ENCODE measurements around the gene ULK1. TPM values are rescaled to one million over a fixed set of nuclear protein-coding genes. Genes with fewer than 3 reads are reported as not detected.

ULK1 gene
- total RNA-seq, 1 experiment from 2014 or later = 15.7 TPM

- no TSS peak for BruUV-seq (replicated peaks)
- TF ChIP-seq CTCF (conservative IDR thresholded peaks at IDR 0.05; ENCODE audit: low read depth, low read length) (no peak), EZH2phosphoT487 (IDR thresholded peaks at IDR 0.05; ENCODE audit: borderline replicate concordance, low read length) (no peak), EZH2 (IDR thresholded peaks at IDR 0.05; ENCODE audit: low read length, unreplicated experiment) (no peak)
- intact Hi-C loops (cut with micrococcal nuclease) = no loop called here
- Histone ChIP-seq H3F3A (ENCODE audit: low read length, unreplicated experiment) (no peaks in the 10 kb centered on the region), H2AFZ (ENCODE audit: low read length) (no peak overlapping the region), H3K4me2 (ENCODE audit: low read length) (no peak overlapping the region), H3K9me3 (ENCODE audit: low read length) (no peaks in the 10 kb centered on the region), H3K9ac (ENCODE audit: low read length) (no peak overlapping the region), H3K79me2 (ENCODE audit: low read length) (no peaks in the 10 kb centered on the region), H3K27me3 (ENCODE audit: low read length) (no peaks in the 10 kb centered on the region), H3K4me1 (ENCODE audit: insufficient read depth, low read length) (peaks cover 55% of the 10 kb centered on the region), H3K9me2 (replicated peaks; ENCODE audit: low read length) (no peaks in the 10 kb centered on the region), H3K4me3 (ENCODE audit: low read length) (no peak overlapping the region), H4K20me1 (ENCODE audit: low read length) (no peaks in the 10 kb centered on the region), H3K27ac (ENCODE audit: low read length) (no peak overlapping the region), H3K36me3 (ENCODE audit: low read depth, low read length) (no peaks in the 10 kb centered on the region)
- DNase-seq = no peak
- ChIA-PET POLR2A (ENCODE audit: unreplicated experiment) (no interaction called here), CTCF (interaction anchor here (1.0 kb wide), 1 partner anchor 26 kb away, joined by 3 read pairs; no protein-coding TSS in a partner anchor)
- ATAC-seq = no peak
Measured at GRCh38 chr12:131862084-131862441, 32.4 kb upstream of the ULK1 start.

- no peak for TF ChIP-seq EZH2 (IDR thresholded peaks at IDR 0.05; ENCODE audit: low read length, unreplicated experiment)
- no peak for TF ChIP-seq EZH2phosphoT487 (IDR thresholded peaks at IDR 0.05; ENCODE audit: borderline replicate concordance, low read length)
- TF ChIP-seq CTCF (conservative IDR thresholded peaks at IDR 0.05; ENCODE audit: low read depth, low read length) = no peak
- H3K27me3 ChIP-seq (ENCODE audit: low read length) = no peaks in the 10 kb centered on the region
- no peak overlapping the region for H3K27ac ChIP-seq (ENCODE audit: low read length)
- peaks cover 56% of the 10 kb centered on the region for H3K4me1 ChIP-seq (ENCODE audit: insufficient read depth, low read length)
- no TSS peak for BruUV-seq (replicated peaks)
- ChIA-PET CTCF (no interaction called here), POLR2A (ENCODE audit: unreplicated experiment) (no interaction called here)
- no peak overlapping the region for H2AFZ ChIP-seq (ENCODE audit: low read length)
- no peaks in the 10 kb centered on the region for H3K36me3 ChIP-seq (ENCODE audit: low read depth, low read length)
- H3K9ac ChIP-seq (ENCODE audit: low read length) = no peak overlapping the region
- intact Hi-C loops (cut with micrococcal nuclease) = no loop called here
- DNase-seq (no peak), ATAC-seq (no peak)
- H3K9me2 ChIP-seq (replicated peaks; ENCODE audit: low read length) = no peaks in the 10 kb centered on the region
- no peaks in the 10 kb centered on the region for H3K9me3 ChIP-seq (ENCODE audit: low read length)
- no peaks in the 10 kb centered on the region for H3F3A ChIP-seq (ENCODE audit: low read length, unreplicated experiment)
- no peak overlapping the region for H3K4me2 ChIP-seq (ENCODE audit: low read length)
- no peak overlapping the region for H3K4me3 ChIP-seq (ENCODE audit: low read length)
- H3K79me2 ChIP-seq (ENCODE audit: low read length) = no peaks in the 10 kb centered on the region
- H4K20me1 ChIP-seq (ENCODE audit: low read length) = no peaks in the 10 kb centered on the region
Measured at GRCh38 chr12:131862600-131862993, 31.8 kb upstream of the ULK1 start.

- no peak overlapping the region for H3K4me3 ChIP-seq (ENCODE audit: low read length)
- no peak overlapping the region for H3K27ac ChIP-seq (ENCODE audit: low read length)
- H3K9ac ChIP-seq (ENCODE audit: low read length) = no peak overlapping the region
- no peaks in the 10 kb centered on the region for H3K79me2 ChIP-seq (ENCODE audit: low read length)
- H2AFZ ChIP-seq (ENCODE audit: low read length) = no peak overlapping the region
- intact Hi-C loops (cut with micrococcal nuclease) = no loop called here
- no peaks in the 10 kb centered on the region for H3K9me2 ChIP-seq (replicated peaks; ENCODE audit: low read length)
- H3K36me3 ChIP-seq (ENCODE audit: low read depth, low read length) = no peaks in the 10 kb centered on the region
- H3K4me1 ChIP-seq (ENCODE audit: insufficient read depth, low read length) = peaks cover 62% of the 10 kb centered on the region
- ATAC-seq (no peak), DNase-seq (no peak)
- no peaks in the 10 kb centered on the region for H3K27me3 ChIP-seq (ENCODE audit: low read length)
- no peaks in the 10 kb centered on the region for H3F3A ChIP-seq (ENCODE audit: low read length, unreplicated experiment)
- H4K20me1 ChIP-seq (ENCODE audit: low read length) = no peaks in the 10 kb centered on the region
- BruUV-seq (replicated peaks) = no TSS peak
- no peak overlapping the region for H3K4me2 ChIP-seq (ENCODE audit: low read length)
- ChIA-PET CTCF (interaction anchor here (1.5 kb wide), 1 partner anchor 20 kb away, joined by 3 read pairs; no protein-coding TSS in a partner anchor), POLR2A (ENCODE audit: unreplicated experiment) (no interaction called here)
- no peak for TF ChIP-seq EZH2 (IDR thresholded peaks at IDR 0.05; ENCODE audit: low read length, unreplicated experiment)
- TF ChIP-seq EZH2phosphoT487 (IDR thresholded peaks at IDR 0.05; ENCODE audit: borderline replicate concordance, low read length) = no peak
- TF ChIP-seq CTCF (conservative IDR thresholded peaks at IDR 0.05; ENCODE audit: low read depth, low read length) = no peak
- H3K9me3 ChIP-seq (ENCODE audit: low read length) = no peaks in the 10 kb centered on the region
Measured at GRCh38 chr12:131862994-131863710, 31.3 kb upstream of the ULK1 start.

Measured in PC-3 (cell line).